ENCODE results near the gene MBD3L2. TPM values are rescaled to one million over a fixed set of nuclear protein-coding genes. Genes with fewer than 3 reads are reported as not detected.

MBD3L2 gene
- total and polyA plus RNA-seq, 9 of the 15 experiments (the other 6 are each of a cell fraction or from before 2014, with no cell fraction given) = not detected

DNA sequence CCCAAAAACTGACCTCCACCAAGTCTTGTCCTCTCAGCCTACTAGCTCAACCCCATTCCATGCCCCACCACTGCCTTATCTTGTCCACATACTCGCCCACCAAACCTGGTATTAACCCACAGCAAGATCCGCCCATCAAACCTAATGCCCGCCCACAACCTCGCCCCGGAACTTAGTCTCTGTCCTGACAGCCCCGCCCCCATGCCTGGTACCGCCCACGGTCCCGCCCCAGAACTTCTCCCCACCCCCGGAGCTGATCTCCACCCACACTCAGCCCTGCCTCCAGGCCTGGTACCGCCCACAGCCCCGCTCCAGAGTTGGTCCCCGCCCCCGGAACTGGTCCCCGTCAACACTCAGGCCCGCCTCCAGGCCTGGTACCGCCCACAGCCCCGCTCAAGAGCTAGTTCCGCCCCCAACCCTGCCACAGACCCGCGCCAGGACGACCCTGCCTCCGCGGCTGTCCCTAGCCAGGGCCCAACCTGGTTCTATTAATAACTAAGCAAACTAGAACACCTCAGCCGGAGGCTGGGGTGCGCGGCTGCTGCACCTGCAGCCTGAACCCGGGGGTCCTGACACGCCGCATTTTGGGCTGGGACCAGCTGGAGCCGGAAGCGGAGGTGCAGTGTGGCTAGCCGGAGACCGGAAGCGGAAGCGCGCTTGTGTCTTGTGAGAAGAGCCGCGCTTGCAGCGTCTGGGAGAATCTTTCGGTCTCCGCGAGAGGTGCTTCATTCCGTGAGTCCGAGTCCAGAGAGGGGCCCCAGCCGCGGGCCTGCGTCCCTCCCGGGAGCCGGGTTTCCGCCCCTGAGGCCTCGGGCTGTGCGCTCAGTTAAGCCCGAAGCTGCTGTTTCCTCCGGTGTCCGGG is 20.2 kb downstream of the MBD3L2 start, which contains the start of gene ZNF557 (continued):
- TF ChIP-seq HINFP (tag; conservative IDR thresholded peaks at IDR 0.05; ENCODE audit: low read depth) = no peak
- no peak for TF ChIP-seq SMAD1 (IDR thresholded peaks at IDR 0.05; ENCODE audit: low read depth, low read length, partially characterized antibody)
- TF ChIP-seq TCF7L2 (IDR thresholded peaks at IDR 0.05; ENCODE audit: low read depth, low read length) = no peak
- TF ChIP-seq, protein P1, sequence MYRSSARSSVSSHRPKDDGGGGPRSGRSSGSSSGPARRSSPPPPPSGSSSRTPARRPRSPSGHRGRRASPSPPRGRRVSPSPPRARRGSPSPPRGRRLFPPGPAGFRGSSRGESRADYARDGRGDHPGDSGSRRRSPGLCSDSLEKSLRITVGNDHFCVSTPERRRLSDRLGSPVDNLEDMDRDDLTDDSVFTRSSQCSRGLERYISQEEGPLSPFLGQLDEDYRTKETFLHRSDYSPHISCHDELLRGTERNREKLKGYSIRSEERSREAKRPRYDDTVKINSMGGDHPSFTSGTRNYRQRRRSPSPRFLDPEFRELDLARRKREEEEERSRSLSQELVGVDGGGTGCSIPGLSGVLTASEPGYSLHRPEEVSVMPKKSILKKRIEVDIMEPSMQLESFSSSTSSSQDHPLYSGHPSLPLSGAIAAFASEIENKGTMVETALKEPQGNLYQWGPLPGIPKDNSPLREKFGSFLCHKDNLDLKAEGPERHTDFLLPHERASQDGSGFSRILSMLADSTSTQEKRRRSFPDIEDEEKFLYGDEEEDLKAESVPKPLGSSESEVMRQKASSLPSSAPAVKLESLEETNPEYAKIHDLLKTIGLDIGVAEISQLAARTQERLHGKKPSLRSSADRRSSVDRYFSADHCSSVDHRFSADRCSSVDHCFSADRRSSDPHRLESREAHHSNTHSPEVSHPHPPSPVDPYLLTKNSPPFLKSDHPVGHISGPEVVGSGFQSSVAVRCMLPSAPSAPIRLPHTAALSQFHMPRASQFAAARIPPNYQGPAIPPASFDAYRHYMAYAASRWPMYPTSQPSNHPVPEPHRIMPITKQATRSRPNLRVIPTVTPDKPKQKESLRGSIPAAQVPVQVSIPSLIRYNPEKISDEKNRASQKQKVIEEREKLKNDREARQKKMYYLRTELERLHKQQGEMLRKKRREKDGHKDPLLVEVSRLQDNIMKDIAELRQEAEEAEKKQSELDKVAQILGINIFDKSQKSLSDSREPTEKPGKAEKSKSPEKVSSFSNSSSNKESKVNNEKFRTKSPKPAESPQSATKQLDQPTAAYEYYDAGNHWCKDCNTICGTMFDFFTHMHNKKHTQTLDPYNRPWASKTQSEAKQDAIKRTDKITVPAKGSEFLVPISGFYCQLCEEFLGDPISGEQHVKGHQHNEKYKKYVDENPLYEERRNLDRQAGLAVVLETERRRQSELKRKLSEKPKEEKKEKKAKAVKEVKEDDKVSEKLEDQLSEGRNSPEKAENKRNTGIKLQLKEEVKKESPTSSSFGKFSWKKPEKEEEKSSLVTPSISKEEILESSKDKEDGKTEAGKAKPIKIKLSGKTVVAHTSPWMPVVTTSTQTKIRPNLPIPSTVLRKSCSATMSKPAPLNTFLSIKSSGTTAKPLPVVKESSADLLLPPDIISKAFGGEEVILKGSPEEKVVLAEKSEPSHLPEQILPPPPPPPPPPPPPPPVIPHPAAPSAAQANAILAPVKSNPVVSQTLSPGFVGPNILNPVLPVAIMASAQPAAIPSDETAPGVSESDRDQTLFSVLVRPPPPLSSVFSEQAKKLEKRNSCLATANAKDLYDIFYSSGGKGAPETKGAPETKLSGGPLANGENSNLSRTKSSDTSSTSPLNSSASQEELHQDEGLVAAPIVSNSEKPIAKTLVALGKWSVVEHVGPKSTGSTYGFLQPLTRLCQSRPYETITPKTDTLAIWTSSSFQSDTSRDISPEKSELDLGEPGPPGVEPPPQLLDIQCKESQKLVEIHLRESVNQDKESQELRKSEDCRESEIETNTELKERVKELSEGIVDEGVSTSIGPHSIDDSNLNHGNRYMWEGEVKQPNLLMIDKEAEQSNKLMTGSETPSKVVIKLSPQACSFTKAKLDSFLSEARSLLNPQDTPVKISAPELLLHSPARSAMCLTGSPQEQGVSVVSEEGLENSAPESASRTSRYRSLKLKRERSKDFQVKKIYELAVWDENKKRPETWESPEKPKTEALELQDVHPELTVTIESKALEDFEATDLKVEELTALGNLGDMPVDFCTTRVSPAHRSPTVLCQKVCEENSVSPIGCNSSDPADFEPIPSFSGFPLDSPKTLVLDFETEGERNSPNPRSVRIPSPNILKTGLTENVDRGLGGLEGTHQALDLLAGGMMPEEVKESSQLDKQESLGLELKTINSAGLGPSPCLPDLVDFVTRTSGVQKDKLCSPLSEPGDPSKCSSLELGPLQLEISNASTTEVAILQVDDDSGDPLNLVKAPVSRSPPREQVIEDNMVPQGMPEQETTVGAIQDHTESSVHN (IDR thresholded peaks at IDR 0.05; ENCODE audit: borderline replicate concordance in 1 of 2, low read depth in 1 of 2) = no peak
